ENCODE data around the gene ADAMTSL3. TPM values are rescaled to one million over a fixed set of nuclear protein-coding genes. Genes with fewer than 3 reads are reported as not detected.

The ADAMTSL3 gene
- total RNA-seq, 8 experiments from 2014 or later, result 0.08 to 53.7 (median 0.32) TPM

GRCh38 chr15:83918011-83918410, 264.1 kb downstream of the ADAMTSL3 start:
- ATAC-seq (replicated peaks in 6 of 8), result no peak
- H3K27ac ChIP-seq, result no peak overlapping the region
- in situ Hi-C loops (cut with MboI; ENCODE audit: low pct_unique_long_range_greater_than_20kb in 2 of 9, low sequenced_read_pairs in 9 of 9, unreplicated experiment in 9 of 9), result no loop called here

GRCh38 chr15:83919319-83919830, 265.5 kb downstream of the ADAMTSL3 start:
- in situ Hi-C loops (cut with MboI; ENCODE audit: low pct_unique_long_range_greater_than_20kb in 2 of 9, low sequenced_read_pairs in 9 of 9, unreplicated experiment in 9 of 9), result no loop called here
- no peak overlapping the region for H3K27ac ChIP-seq
- H3K4me1 ChIP-seq (replicated peaks in 1 of 2), result no peaks in the 10 kb centered on the region
- no peak overlapping the region for H3K4me3 ChIP-seq
- ATAC-seq (replicated peaks in 6 of 8), result peak in 1 of 8 experiments; percentile 32
- 31 to 93% (median 73%) methylated on average over 2 to 5 of the region's 5 CpGs for WGBS, 10 experiments

More at GRCh38 chr15:83918011-83918410, 264.1 kb downstream of the ADAMTSL3 start:
- no peaks in the 10 kb centered on the region for H3K4me1 ChIP-seq (replicated peaks in 1 of 2)
- no peak overlapping the region for H3K4me3 ChIP-seq

GRCh38 chr15:83919978-83920510, 266.1 kb downstream of the ADAMTSL3 start:
- peak in 3 of 8 experiments; percentile 43 to 89 (median 62) for ATAC-seq (replicated peaks in 6 of 8)
- H3K27ac ChIP-seq, result no peak overlapping the region
- WGBS, 10 experiments, result 9 to 89% (median 76%) methylated on average over 1 to 5 of the region's 5 CpGs; no CpG with 5 or more reads in 1 of the 10 experiments
- no peak overlapping the region for H3K4me3 ChIP-seq
- in situ Hi-C loops (cut with MboI; ENCODE audit: low pct_unique_long_range_greater_than_20kb in 2 of 9, low sequenced_read_pairs in 9 of 9, unreplicated experiment in 9 of 9), result no loop called here
- H3K4me1 ChIP-seq (replicated peaks in 1 of 2), result no peaks in the 10 kb centered on the region

- in situ Hi-C loops (cut with MboI; ENCODE audit: low pct_unique_long_range_greater_than_20kb in 2 of 9, low sequenced_read_pairs in 9 of 9, unreplicated experiment in 9 of 9), result no loop called here
- 0 to 100% (median 95%) methylated on average over 1 to 2 of the region's 2 CpGs; no CpG with 5 or more reads in 1 of the 10 experiments for WGBS, 10 experiments
- Histone ChIP-seq H3K4me3 (no peak overlapping the region), H3K4me1 (replicated peaks in 1 of 2) (no peaks in the 10 kb centered on the region), H3K27ac (no peak overlapping the region)
- peak in 3 of 8 experiments; percentile 36 to 71 (median 59) for ATAC-seq (replicated peaks in 6 of 8)
These were observed 268.8 kb downstream of the ADAMTSL3 start for GRCh38 chr15:83922649-83923294.

- in situ Hi-C loops (cut with MboI; ENCODE audit: low pct_unique_long_range_greater_than_20kb in 2 of 9, low sequenced_read_pairs in 9 of 9, unreplicated experiment in 9 of 9), result no loop called here
- H3K4me3 ChIP-seq, result no peak overlapping the region
- no peaks in the 10 kb centered on the region for H3K4me1 ChIP-seq (replicated peaks in 1 of 2)
- WGBS, 10 experiments, result 0 to 100% (median 76%) methylated on average over 1 of the region's 1 CpG; no CpG with 5 or more reads in 2 of the 10 experiments
- no peak overlapping the region for H3K27ac ChIP-seq
- no peak for ATAC-seq (replicated peaks in 6 of 8)
These were observed 272.2 kb downstream of the ADAMTSL3 start for GRCh38 chr15:83926116-83926515.

GRCh38 chr15:83927704-83928391, 273.9 kb downstream of the ADAMTSL3 start:
- no peak for ATAC-seq (replicated peaks in 6 of 8)
- H3K27ac ChIP-seq, result no peak overlapping the region
- no peaks in the 10 kb centered on the region for H3K4me1 ChIP-seq (replicated peaks in 1 of 2)
- WGBS, 10 experiments, result 22 to 100% (median 82%) methylated on average over 1 to 2 of the region's 2 CpGs
- H3K4me3 ChIP-seq, result no peak overlapping the region
- in situ Hi-C loops (cut with MboI; ENCODE audit: low pct_unique_long_range_greater_than_20kb in 2 of 9, low sequenced_read_pairs in 9 of 9, unreplicated experiment in 9 of 9), result no loop called here

GRCh38 chr15:83928392-83928734, 274.4 kb downstream of the ADAMTSL3 start:
- no peak overlapping the region for H3K4me3 ChIP-seq
- ATAC-seq (replicated peaks in 6 of 8), result no peak
- no peaks in the 10 kb centered on the region for H3K4me1 ChIP-seq (replicated peaks in 1 of 2)
- no peak overlapping the region for H3K27ac ChIP-seq
- 17 to 100% (median 67%) methylated on average over 1 of the region's 1 CpG; no CpG with 5 or more reads in 3 of the 10 experiments for WGBS, 10 experiments
- in situ Hi-C loops (cut with MboI; ENCODE audit: low pct_unique_long_range_greater_than_20kb in 2 of 9, low sequenced_read_pairs in 9 of 9, unreplicated experiment in 9 of 9), result no loop called here

GRCh38 chr15:83928878-83929418, 275.0 kb downstream of the ADAMTSL3 start:
- ATAC-seq (replicated peaks in 6 of 8), result no peak
- no peak overlapping the region for H3K27ac ChIP-seq
- no peaks in the 10 kb centered on the region for H3K4me1 ChIP-seq (replicated peaks in 1 of 2)
- in situ Hi-C loops (cut with MboI; ENCODE audit: low pct_unique_long_range_greater_than_20kb in 2 of 9, low sequenced_read_pairs in 9 of 9, unreplicated experiment in 9 of 9), result no loop called here
- 17 to 88% (median 57%) methylated on average over 1 to 4 of the region's 5 CpGs; no CpG with 5 or more reads in 2 of the 10 experiments for WGBS, 10 experiments
- no peak overlapping the region for H3K4me3 ChIP-seq

GRCh38 chr15:83929619-83930018, 275.7 kb downstream of the ADAMTSL3 start:
- Histone ChIP-seq H3K4me1 (replicated peaks in 1 of 2) (no peaks in the 10 kb centered on the region), H3K27ac (no peak overlapping the region), H3K4me3 (no peak overlapping the region)
- 40 to 100% (median 88%) methylated on average over 1 of the region's 1 CpG; no CpG with 5 or more reads in 5 of the 10 experiments for WGBS, 10 experiments
- ATAC-seq (replicated peaks in 6 of 8), result no peak
- in situ Hi-C loops (cut with MboI; ENCODE audit: low pct_unique_long_range_greater_than_20kb in 2 of 9, low sequenced_read_pairs in 9 of 9, unreplicated experiment in 9 of 9), result no loop called here

- peak in 2 of 8 experiments; percentile 27 to 89 for ATAC-seq (replicated peaks in 6 of 8)
- in situ Hi-C loops (cut with MboI; ENCODE audit: low pct_unique_long_range_greater_than_20kb in 2 of 9, low sequenced_read_pairs in 9 of 9, unreplicated experiment in 9 of 9), result no loop called here
- no peaks in the 10 kb centered on the region for H3K4me1 ChIP-seq (replicated peaks in 1 of 2)
- no peak overlapping the region for H3K27ac ChIP-seq
- no peak overlapping the region for H3K4me3 ChIP-seq
These were observed 276.7 kb downstream of the ADAMTSL3 start for GRCh38 chr15:83930392-83931212.

- no peaks in the 10 kb centered on the region for H3K4me1 ChIP-seq (replicated peaks in 1 of 2)
- in situ Hi-C loops (cut with MboI; ENCODE audit: low pct_unique_long_range_greater_than_20kb in 2 of 9, low sequenced_read_pairs in 9 of 9, unreplicated experiment in 9 of 9), result no loop called here
- no peak for ATAC-seq (replicated peaks in 6 of 8)
- 13 to 100% (median 57%) methylated on average over 1 of the region's 1 CpG; no CpG with 5 or more reads in 1 of the 10 experiments for WGBS, 10 experiments
- no peak overlapping the region for H3K4me3 ChIP-seq
- no peak overlapping the region for H3K27ac ChIP-seq
These were observed 281.9 kb downstream of the ADAMTSL3 start for GRCh38 chr15:83935774-83936173.

- 79 to 100% (median 89%) methylated on average over 2 to 4 of the region's 4 CpGs for WGBS, 10 experiments
- Histone ChIP-seq H3K27ac (no peak overlapping the region), H3K4me3 (no peak overlapping the region), H3K4me1 (replicated peaks in 1 of 2) (no peaks in the 10 kb centered on the region)
- in situ Hi-C loops (cut with MboI; ENCODE audit: low pct_unique_long_range_greater_than_20kb in 2 of 9, low sequenced_read_pairs in 9 of 9, unreplicated experiment in 9 of 9), result no loop called here
- no peak for ATAC-seq (replicated peaks in 6 of 8)
These were observed 286.2 kb downstream of the ADAMTSL3 start for GRCh38 chr15:83940136-83940535.

Measured in motor neuron (in vitro differentiated cells).